Measurements from ENCODE around the gene GREM2.

- TF ChIP-seq, protein P1, sequence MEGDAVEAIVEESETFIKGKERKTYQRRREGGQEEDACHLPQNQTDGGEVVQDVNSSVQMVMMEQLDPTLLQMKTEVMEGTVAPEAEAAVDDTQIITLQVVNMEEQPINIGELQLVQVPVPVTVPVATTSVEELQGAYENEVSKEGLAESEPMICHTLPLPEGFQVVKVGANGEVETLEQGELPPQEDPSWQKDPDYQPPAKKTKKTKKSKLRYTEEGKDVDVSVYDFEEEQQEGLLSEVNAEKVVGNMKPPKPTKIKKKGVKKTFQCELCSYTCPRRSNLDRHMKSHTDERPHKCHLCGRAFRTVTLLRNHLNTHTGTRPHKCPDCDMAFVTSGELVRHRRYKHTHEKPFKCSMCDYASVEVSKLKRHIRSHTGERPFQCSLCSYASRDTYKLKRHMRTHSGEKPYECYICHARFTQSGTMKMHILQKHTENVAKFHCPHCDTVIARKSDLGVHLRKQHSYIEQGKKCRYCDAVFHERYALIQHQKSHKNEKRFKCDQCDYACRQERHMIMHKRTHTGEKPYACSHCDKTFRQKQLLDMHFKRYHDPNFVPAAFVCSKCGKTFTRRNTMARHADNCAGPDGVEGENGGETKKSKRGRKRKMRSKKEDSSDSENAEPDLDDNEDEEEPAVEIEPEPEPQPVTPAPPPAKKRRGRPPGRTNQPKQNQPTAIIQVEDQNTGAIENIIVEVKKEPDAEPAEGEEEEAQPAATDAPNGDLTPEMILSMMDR (conservative IDR thresholded peaks at IDR 0.05; ENCODE audit: low read depth, low read length), result no peak
- no peak for TF ChIP-seq SMC3 (IDR thresholded peaks at IDR 0.05; ENCODE audit: low read depth, low read length)
- no peak for TF ChIP-seq POLR2A (IDR thresholded peaks at IDR 0.05; ENCODE audit: low read depth, low read length)
- no peak for TF ChIP-seq NFE2L2 (IDR thresholded peaks at IDR 0.05; ENCODE audit: low read depth, low read length)
- TF ChIP-seq MAZ (IDR thresholded peaks at IDR 0.05; ENCODE audit: borderline replicate concordance, low read depth, low read length), result no peak
- no peak for TF ChIP-seq MAFK (IDR thresholded peaks at IDR 0.05; ENCODE audit: low read depth, low read length)
- TF ChIP-seq RCOR1 (IDR thresholded peaks at IDR 0.05; ENCODE audit: insufficient replicate concordance, low read length), result no peak
- TF ChIP-seq ELK1 (IDR thresholded peaks at IDR 0.05; ENCODE audit: borderline replicate concordance, low read depth, low read length), result no peak
- no peak for TF ChIP-seq RAD21 (IDR thresholded peaks at IDR 0.05; ENCODE audit: low read length)
- TF ChIP-seq FOS (IDR thresholded peaks at IDR 0.05; ENCODE audit: low read depth, low read length), result no peak
- no peak for TF ChIP-seq USF2 (IDR thresholded peaks at IDR 0.05; ENCODE audit: low read depth, low read length)
- no peak for TF ChIP-seq CEBPB (IDR thresholded peaks at IDR 0.05; ENCODE audit: low read depth, low read length)
These were observed 856 bp upstream of the GREM2 start for GRCh38 chr1:240612811-240613210.

Measured in IMR-90 (cell line).